GM19324 (cell line): ENCODE data around the gene POU6F2.
"Not testable (repeated sequence)": the region's sequence is repeated elsewhere in the genome, so short reads cannot be mapped to it uniquely, and the experiment has no call there.

Source experiments
- ATAC-seq: cut with Tn5 transposase; IDR thresholded peaks from one replicate; pipeline ENCODE4 v1.9.1; 2021; ENCODE audit warnings: mild to moderate bottlenecking, moderate library complexity; ENCODE audit not compliant: unreplicated experiment, low FRiP score

Gene POU6F2

GRCh38 chr7:38977685-38978084, at the start of gene POU6F2:
Gene POU6F2, plus strand, starts transcription at chr7:38977909. Its CDS starts 45 bp downstream, at chr7:38977954.
- ATAC-seq, result no peak

GRCh38 chr7:38928506-38928905, 49.2 kb upstream of the POU6F2 start:
- ATAC-seq, result no peak

GRCh38 chr7:38929460-38930171, 48.1 kb upstream of the POU6F2 start:
- no peak for ATAC-seq

- no peak for ATAC-seq
Measured at GRCh38 chr7:38932509-38933168, 45.1 kb upstream of the POU6F2 start.

- no peak for ATAC-seq
Measured at GRCh38 chr7:38934051-38934450, 43.7 kb upstream of the POU6F2 start.

GRCh38 chr7:38934536-38934935, 43.2 kb upstream of the POU6F2 start:
- ATAC-seq, result no peak

- ATAC-seq, result no peak
Measured at GRCh38 chr7:38936641-38937040, 41.1 kb upstream of the POU6F2 start.

GRCh38 chr7:38938001-38938485, 39.7 kb upstream of the POU6F2 start:
- no peak for ATAC-seq

GRCh38 chr7:38938589-38938988, 39.1 kb upstream of the POU6F2 start:
- no peak for ATAC-seq

GRCh38 chr7:38940774-38941173, 36.9 kb upstream of the POU6F2 start:
- ATAC-seq, result no peak

- no peak for ATAC-seq
Measured at GRCh38 chr7:38942431-38943051, 35.2 kb upstream of the POU6F2 start.

- not testable (repeated sequence) for ATAC-seq
Measured at GRCh38 chr7:38947541-38947940, 30.2 kb upstream of the POU6F2 start.

GRCh38 chr7:38950309-38950708, 27.4 kb upstream of the POU6F2 start:
- ATAC-seq, result no peak

GRCh38 chr7:38951213-38951612, 26.5 kb upstream of the POU6F2 start:
- ATAC-seq, result no peak

- ATAC-seq, result no peak
Measured at GRCh38 chr7:38953227-38953626, 24.5 kb upstream of the POU6F2 start.

- no peak for ATAC-seq
Measured at GRCh38 chr7:38953971-38954370, 23.7 kb upstream of the POU6F2 start.

- ATAC-seq, result no peak
Measured at GRCh38 chr7:38955892-38956291, 21.8 kb upstream of the POU6F2 start.

- no peak for ATAC-seq
Measured at GRCh38 chr7:38962028-38962427, 15.7 kb upstream of the POU6F2 start.

GRCh38 chr7:38964921-38965320, 12.8 kb upstream of the POU6F2 start:
- ATAC-seq, result no peak

GRCh38 chr7:38973760-38974159, 3.9 kb upstream of the POU6F2 start:
- no peak for ATAC-seq

GRCh38 chr7:38975944-38976392, 1.7 kb upstream of the POU6F2 start:
- no peak for ATAC-seq
